GM19043 (cell line): Measurements from ENCODE around the gene ADAMTS9.

Source experiments
- ATAC-seq: cut with Tn5 transposase; IDR thresholded peaks from one replicate; pipeline ENCODE4 v1.9.1; 2021; ENCODE audit warnings: low read depth; ENCODE audit not compliant: unreplicated experiment

Gene ADAMTS9

GRCh38 chr3:64496786-64497490, 190.9 kb downstream of the ADAMTS9 start:
- ATAC-seq, result no peak

- no peak for ATAC-seq
Observed at GRCh38 chr3:64495781-64496334, 191.9 kb downstream of the ADAMTS9 start.

- ATAC-seq, result no peak
Observed at GRCh38 chr3:64495121-64495780, 192.5 kb downstream of the ADAMTS9 start.

- no peak for ATAC-seq
Observed at GRCh38 chr3:64494526-64494925, 193.3 kb downstream of the ADAMTS9 start.

- no peak for ATAC-seq
Observed at GRCh38 chr3:64493149-64493548, 194.7 kb downstream of the ADAMTS9 start.

GRCh38 chr3:64491843-64492242, 196.0 kb downstream of the ADAMTS9 start:
- no peak for ATAC-seq

GRCh38 chr3:64490180-64490724, 197.5 kb downstream of the ADAMTS9 start:
- ATAC-seq, result no peak

- no peak for ATAC-seq
Observed at GRCh38 chr3:64489361-64490044, 198.3 kb downstream of the ADAMTS9 start.

GRCh38 chr3:64488939-64489338, 198.9 kb downstream of the ADAMTS9 start:
- ATAC-seq, result no peak

- peak; percentile 98 for ATAC-seq
Observed at GRCh38 chr3:64484289-64484992, 203.4 kb downstream of the ADAMTS9 start.

GRCh38 chr3:64483467-64483866, 204.3 kb downstream of the ADAMTS9 start:
- ATAC-seq, result no peak

- ATAC-seq, result no peak
Observed at GRCh38 chr3:64475037-64475436, 212.8 kb downstream of the ADAMTS9 start.

- no peak for ATAC-seq
Observed at GRCh38 chr3:64473466-64473865, 214.3 kb downstream of the ADAMTS9 start.

GRCh38 chr3:64470436-64470835, 217.4 kb downstream of the ADAMTS9 start:
- ATAC-seq, result no peak

- ATAC-seq, result no peak
Observed at GRCh38 chr3:64467255-64467944, 220.4 kb downstream of the ADAMTS9 start.
